GM19240 (cell line): ENCODE data around the gene HIVEP3.

Source experiments
- DNase-seq: peaks from one replicate; pipeline ENCODE4 v3.0.0; 2011; ENCODE audit warnings: low spot score; ENCODE audit not compliant: insufficient read length

HIVEP3 gene

DNA sequence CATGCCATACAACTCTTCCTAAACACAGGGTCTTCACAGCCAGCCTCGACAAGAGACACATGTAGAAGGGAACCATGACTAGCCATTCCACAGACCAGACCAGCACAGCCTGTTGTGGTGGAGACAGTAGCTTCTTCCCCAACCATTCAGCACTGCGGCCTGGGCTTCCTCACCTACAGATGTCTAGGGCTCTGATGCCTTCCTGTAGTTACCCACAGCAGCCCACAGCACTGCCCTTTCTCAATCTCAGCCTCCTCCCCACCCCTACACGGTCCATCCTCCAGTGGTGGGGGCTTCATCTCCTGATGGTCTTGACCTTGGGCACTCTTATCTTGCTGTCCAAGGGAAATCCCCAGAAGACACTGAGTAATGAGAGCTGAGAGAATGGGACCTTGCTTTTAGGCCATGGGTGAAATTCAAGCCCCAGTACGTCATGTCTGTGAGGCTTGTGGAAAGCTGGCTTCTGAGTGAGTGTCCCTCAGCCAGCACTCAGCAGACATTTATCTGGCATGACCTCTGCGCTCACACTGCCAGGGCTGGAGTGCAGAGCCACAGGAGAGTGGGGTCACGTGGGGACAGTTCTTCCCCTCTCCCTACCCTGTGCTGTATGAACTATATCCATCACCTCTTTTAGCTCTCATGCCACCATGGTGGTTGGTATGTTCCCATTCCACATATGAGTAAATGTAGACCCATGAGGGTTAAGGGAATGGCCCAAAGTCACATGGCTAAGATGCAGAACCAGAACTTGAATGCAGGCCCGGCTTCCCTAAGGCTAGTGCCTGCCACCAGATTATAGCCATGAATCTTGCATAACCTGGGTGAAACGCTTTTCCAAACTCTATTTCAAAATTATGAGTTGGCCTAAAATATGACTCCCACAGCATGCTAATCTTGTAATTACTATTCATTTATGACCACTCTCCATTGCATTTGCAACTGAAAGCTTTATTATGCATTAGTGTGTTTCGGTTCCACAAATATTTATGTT is 104.7 kb downstream of the HIVEP3 start:
- DNase-seq: no peak

GRCh38 chr1:41813226-41813625 is 105.5 kb downstream of the HIVEP3 start:
- DNase-seq: no peak

GRCh38 chr1:41812453-41812852 is 106.3 kb downstream of the HIVEP3 start:
- DNase-seq: no peak

GRCh38 chr1:41812051-41812450 is 106.7 kb downstream of the HIVEP3 start:
- DNase-seq: peak; percentile 22

GRCh38 chr1:41811051-41811795 is 107.5 kb downstream of the HIVEP3 start:
- no peak for DNase-seq

DNA sequence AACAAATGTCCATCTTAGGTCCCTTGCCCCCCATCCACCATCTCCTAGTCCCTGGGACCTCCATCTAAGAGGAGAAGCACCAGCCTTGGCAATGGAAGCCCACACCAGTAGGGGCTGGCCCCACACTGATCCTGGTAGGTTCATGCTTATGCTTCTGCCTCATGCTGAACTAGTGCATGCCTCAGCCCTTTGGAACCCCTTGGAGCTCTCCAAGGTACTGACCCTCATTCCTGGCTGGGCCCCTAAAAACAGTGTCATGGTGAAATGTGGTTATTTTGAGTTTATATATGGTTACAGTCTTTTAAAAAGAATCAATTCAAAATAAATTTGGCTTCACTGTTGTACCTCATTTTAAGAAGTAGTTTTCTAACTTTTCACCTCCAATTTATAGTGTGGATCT is 108.3 kb downstream of the HIVEP3 start:
- DNase-seq: no peak

GRCh38 chr1:41809692-41810091 is 109.0 kb downstream of the HIVEP3 start:
- no peak for DNase-seq

DNA sequence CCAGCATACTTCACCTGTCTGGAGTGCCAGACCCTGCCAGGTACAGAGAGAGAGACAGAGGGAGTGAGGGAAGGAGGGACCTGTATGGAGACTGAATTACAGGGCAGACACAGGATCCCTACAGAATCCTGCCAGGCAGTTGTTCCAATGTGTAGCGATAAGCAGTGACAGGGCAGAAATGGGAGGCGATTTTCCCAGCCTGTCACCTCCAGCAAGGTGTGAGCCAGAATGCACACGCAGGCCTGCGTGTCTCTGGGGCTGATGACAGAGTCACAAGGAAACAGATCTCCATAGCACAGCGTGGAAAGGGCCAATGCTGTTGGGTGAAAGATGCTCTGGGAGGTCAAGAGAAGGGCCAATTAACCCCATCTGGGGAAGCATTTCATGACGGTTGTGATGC is 111.3 kb downstream of the HIVEP3 start:
- no peak for DNase-seq

- no peak for DNase-seq
Observed at GRCh38 chr1:41806472-41807155, 112.1 kb downstream of the HIVEP3 start.

DNA sequence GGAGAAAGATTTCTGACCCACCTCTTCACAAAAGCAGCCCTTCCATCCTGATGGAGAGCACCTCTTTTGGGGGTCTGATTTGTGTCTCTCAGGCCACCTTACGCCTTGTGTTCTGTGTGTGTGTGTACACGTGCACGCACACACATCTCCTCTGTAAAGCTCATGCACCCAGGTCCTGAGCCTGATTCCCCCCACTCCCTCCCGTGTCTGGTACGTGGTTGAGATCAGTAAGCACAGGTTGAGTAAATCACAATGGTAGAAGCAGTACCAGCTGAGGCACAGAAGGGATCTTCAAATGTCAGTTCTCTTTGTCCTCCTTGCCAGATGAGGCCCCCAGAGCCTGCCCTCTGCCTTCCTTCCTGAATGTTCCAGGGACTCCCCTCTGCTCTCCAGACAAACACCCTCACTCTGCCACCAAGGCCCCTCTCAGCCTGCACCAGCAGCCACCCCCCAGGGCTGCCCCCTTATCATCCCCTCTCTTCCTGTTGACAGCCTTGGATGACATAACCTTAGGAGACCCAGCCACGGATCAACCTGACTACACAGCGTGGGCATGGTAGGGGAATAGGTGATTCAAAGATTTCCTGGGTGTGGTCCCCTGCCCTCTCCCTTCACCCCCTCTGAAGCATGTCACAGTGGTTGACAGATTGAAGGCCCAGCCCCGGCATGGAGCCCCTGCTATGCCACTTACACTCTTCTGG is 112.8 kb downstream of the HIVEP3 start:
- DNase-seq: no peak

- DNase-seq: no peak
Observed at GRCh38 chr1:41804176-41804575, 114.5 kb downstream of the HIVEP3 start.

- no peak for DNase-seq
Observed at GRCh38 chr1:41803656-41804055, 115.1 kb downstream of the HIVEP3 start.

GRCh38 chr1:41802532-41803501 is 115.9 kb downstream of the HIVEP3 start:
- DNase-seq: no peak

DNA sequence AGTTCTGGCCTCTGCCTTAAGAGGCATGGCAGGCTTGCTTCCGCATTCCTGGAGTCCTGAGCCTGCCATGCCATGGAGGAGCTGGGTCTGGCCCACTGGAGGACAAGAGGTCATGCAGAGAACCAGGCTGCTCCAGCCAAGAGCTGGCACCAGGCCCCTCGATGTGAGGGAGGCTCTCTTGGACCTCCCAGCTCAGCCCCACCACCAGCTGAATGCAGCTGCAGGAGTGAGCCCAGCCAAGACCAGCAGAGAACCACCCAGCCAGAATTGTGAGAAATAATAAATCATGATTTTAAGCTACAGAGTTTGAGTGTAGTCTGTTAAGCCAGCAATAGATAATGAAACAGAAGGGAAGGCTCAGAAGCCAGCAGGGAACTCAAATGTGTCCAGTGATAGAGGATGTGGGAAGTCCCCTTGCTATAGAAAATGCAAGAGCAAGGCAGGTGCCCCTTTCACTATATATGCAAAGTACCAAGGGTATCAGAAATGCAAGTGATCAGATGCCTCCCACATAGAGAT is 118.4 kb downstream of the HIVEP3 start:
- no peak for DNase-seq

DNA sequence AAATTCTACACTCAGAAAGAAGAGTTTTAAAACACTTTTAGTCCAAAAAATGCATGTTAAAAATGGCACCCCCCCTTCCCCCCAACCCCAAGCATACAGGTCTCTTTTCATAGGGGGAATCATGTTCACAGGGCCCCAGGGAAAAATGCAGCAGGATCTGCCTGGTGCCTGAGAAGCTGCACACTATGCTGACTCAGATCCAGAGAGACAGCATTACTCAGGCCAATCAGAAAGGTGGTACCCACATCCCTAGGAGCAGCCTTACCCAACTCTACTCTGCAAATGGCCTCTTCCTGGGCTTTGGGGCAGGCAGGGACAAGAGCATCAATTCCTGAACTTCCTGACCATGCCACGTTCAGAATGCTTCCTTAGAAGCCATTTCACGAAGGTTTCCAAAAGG is 119.0 kb downstream of the HIVEP3 start:
- no peak for DNase-seq

DNA sequence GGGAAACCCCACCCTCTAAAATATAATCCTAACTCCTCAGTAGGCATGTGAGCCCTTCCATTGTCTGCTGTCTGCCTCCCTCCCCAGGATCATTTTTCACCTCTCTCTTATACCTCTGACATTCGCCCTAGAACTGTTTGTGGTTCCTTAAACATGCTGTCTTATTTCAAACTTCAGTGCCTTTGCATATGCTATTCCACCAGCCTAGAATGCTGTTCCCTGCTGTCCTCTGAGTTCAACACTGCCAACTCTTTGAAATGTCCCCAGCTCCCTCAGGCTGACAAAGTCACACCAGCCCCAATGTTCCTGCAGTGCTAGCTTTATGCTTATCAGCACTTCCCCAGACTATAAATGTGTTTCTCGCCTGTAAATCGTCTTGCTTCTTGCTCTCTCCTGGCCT is 119.5 kb downstream of the HIVEP3 start:
- no peak for DNase-seq

DNA sequence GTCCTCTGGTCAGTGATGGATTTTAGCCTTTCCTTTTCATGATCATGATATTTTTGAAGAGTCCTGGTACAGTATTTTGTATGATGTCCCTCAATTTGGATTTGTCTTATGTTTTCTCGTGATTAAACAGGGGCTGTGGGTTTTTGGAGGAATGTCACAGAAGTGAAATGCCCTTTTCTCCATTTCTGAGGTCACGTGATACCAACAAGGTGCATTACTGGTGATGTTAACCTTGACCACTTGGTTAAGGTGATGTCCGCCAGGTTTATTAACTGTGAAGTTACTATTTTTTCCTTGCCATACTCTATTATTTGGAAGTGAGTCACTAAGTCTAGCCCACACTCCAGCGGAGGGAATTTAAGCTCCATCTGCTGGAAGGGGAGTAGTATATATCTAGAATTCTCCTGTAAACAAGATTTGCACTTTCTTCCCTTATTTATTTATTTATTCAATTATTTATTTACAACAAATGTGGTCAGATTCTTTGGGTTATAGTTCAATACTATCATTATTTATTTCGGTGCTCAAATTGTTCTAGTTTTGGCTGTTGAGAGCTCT is 123.4 kb downstream of the HIVEP3 start:
- DNase-seq: no peak

DNA sequence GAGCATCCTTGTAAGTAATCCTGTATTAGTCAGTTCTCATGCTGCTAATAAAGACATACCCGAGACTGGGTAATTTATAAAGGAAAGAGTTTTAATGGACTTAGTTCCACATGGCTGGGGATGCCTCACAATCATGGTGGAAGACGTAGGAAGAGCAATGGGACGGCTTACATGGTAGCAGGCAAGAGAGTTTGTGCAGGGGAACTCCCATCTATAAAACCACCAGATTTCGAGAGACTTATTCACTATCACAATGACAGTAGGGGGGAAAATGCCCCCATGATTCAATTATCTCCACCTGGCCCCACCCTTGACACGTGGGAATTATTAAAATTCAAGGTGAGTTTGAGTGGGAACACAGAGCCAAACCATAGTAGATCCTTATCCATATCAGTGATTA is 124.7 kb downstream of the HIVEP3 start:
- no peak for DNase-seq

DNA sequence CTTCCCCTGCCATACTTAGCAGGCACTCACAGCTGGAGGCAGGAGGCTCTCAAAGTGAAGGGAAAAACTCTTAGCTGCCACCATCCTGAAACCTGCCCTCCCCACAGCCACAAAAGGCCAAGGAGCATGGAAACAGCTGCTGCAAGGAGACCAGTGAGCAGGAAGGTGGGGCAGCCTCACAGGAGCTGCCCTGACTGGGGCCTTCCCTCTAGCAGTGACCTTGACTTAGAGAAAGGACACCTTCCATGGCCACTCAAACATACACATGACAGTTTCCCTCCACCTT is 126.3 kb downstream of the HIVEP3 start:
- no peak for DNase-seq
